Measurements from ENCODE around the gene SRD5A1. TPM values are rescaled to one million over a fixed set of nuclear protein-coding genes. Genes with fewer than 3 reads are reported as not detected.

The SRD5A1 gene, protein sequence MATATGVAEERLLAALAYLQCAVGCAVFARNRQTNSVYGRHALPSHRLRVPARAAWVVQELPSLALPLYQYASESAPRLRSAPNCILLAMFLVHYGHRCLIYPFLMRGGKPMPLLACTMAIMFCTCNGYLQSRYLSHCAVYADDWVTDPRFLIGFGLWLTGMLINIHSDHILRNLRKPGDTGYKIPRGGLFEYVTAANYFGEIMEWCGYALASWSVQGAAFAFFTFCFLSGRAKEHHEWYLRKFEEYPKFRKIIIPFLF
- 13.3 TPM for total RNA-seq

DNA sequence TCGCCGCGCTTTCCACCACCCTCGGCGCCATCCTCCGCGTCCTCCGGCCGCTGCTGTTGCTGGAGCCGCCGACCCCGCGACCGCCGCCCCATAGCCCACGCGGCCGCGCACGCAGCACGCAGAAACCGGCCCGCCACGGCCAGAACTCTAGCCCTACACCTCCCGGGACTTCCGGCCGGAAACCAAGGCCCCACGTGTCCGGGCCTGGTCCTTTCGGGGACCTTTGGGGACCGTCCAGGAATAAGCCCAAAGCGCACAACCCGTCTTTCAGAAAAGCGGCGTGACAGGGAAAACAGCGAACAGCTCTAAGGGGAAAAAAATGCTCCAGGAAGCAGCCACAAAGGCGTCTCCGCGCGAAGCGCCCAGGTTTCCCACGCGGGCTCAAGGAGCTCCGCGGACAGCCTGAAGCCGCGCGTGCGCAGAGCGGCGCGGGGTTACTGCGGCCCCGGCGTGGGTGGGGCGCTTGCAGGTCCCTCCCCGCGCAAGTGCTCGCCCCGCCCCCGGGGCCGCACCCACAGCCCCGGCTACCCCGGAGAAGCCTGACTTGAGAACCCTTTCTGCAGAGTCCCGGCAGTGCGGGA lies at the start of gene SRD5A1, which contains the start of gene NSUN2:
TSS of gene SRD5A1 (plus strand) at position 553 of the 581 bp plus-strand sequence. CDS start 137 bp downstream, outside the sequence.
TSS of gene NSUN2 (minus strand) at position 157 of the 581 bp plus-strand sequence. CDS start at position 92, 65 bp downstream.

DNA sequence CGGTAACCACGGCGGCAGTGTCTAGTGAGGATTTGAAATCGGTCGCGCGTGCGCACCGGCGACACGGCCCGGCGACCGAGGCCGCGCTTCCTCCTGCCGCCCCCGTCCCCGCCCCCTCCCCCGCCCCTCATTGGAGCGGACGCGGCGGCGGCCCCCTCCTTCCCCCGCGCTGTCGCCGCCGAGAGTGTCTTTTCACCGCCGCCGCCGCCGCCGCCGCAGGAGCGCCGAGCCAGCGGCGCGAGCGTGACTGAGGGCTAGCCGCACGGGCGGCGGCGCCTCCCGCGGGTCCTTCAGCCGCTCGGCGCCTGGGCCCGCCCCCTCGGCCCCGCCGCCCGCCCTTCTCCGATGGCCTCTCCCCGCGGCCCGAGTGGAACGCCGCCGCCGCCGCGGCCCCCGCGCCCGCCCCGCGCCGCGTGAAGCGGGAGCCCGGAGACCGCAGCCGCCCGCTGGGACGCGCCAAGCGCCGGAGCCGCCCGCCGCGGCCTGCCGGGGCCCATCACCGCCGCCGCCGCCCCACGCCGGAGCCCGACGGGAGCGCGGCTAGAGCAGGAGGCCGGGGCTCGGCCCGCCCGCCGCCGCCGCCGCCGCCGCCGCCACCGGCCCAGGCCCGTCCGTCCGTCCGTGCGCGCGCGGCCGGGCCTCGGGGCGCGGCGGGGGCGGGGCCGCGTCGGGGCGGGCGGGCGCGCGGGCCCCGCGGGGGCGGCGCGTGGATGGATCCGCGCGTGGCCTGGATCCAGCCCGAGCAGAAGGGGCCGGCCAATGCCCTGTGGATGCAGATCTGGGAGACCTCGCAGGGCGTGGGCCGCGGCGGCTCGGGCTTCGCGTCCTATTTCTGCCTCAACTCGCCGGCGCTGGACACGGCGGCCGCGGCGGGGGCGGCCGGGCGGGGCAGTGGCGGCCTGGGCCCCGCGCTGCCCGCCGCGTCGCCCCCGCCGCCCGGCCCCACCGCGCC lies 80.3 kb downstream of the SRD5A1 start, which contains the start of gene TENT4A:
TSS of gene TENT4A (plus strand) at position 159 of the 952 bp plus-strand sequence. CDS start at position 711, 552 bp downstream.

Other genes with a start within 250 kb of the SRD5A1 start
- 0.70 TPM for gene UBE2QL1, start 184.6 kb upstream of the SRD5A1 start, total RNA-seq
- 50.1 TPM for gene NSUN2, start 396 bp upstream of the SRD5A1 start, total RNA-seq
- 31.0 TPM for gene TENT4A, start 80.0 kb downstream of the SRD5A1 start, total RNA-seq

Data from metanephros (tissue), 1 donor.